NOMO-1 treated with DMSO at 0.1 percent for 48 hours (cell line): ENCODE measurements around the gene TBC1D7.

Source experiments
- DNase-seq: peaks from one replicate; lab custom pipeline; 2025; ENCODE audit not compliant: unreplicated experiment; lab: John Stamatoyannopoulos, UW

The TBC1D7 gene

GRCh38 chr6:13296536-13296997 lies 31.8 kb downstream of the TBC1D7 start:
- DNase-seq = no peak

GRCh38 chr6:13295576-13295975 lies 32.8 kb downstream of the TBC1D7 start:
- no peak for DNase-seq

GRCh38 chr6:13294499-13295069 lies 33.8 kb downstream of the TBC1D7 start:
- no peak for DNase-seq

DNA sequence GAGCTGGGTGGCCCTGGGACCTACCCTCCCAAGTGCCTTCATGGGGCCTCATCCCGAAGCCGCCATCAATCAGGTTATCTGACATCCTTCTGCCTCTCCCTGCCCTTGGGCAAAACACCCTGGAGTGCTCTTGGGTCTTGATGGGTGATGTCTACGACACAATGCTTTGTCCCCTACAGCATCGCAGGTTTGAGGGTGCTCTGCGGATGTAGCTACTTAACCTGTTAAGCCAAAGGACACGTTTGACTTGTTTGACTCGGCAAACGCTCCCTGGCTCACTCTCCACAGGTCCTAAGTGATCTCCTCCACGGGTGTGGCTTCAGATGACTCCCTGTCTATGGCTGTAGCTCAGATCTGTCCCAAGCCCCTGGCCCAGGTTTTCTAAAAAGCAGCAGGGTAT lies 35.6 kb downstream of the TBC1D7 start:
- DNase-seq = no peak

- DNase-seq = no peak
Measured at GRCh38 chr6:13290335-13290734, 38.0 kb downstream of the TBC1D7 start.

GRCh38 chr6:13289789-13290318 lies 38.5 kb downstream of the TBC1D7 start:
- no peak for DNase-seq

DNA sequence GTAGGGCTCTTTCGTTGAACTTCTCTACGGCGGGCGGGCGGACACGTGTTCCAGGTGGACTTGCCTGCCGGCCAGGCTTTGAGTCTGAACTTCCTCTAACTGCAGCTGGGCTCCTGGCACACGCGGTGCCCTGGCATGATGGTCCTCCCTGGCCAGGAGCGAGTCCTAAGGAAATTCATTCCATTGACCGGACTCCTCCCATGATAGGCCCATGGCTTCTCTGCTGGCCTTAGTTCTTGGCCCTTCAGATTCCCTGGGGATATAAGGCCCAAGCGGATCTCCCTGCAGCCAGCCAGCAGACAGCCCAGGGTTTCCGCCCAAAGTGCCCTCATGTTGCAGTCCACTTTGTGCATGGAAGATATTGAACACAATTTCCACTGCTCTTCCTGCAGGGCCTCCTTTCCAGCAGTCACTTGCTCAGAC lies 39.4 kb downstream of the TBC1D7 start:
- no peak for DNase-seq

DNA sequence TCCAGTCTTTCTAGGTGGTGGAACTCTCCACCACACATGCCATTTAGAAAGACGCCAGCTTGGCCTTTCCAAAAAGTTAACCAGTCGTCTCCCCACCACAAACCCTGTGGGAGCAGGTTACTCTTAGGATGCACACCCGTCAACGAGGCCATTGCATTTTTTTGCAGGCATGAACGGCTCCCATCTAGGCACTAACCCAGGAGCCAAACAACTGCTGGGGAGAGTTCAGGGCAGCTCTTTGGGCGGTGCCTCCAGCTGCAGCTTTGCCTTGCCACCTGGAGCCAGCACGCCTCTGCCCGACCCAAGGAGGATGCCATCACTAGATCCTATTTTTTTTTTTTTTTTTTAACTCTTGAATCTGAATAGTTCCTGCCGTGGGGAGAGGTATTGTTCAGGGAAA lies 39.9 kb downstream of the TBC1D7 start:
- no peak for DNase-seq

- DNase-seq = no peak
Measured at GRCh38 chr6:13287104-13287503, 41.2 kb downstream of the TBC1D7 start.

GRCh38 chr6:13286181-13286580 lies 42.2 kb downstream of the TBC1D7 start:
- peak; percentile 43 for DNase-seq

DNA sequence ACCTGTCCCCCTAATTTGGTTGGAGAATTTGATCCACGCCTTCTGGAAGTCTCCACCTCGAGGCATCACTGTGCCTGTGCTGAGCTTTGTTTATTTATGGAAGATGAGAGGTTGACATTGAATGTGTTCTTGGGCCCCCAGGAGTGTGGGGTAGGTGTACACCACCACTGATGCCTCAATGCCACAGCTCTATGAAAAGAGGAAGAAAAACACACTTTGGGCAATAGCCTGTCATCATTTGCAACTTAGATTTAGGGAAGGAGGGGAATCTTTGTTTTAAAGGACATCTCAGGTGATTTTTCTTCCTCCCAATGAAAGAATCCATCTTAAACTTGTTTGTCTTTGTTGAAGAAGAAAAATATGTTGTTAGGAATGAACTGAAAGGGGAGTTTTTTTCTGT lies 42.6 kb downstream of the TBC1D7 start:
- peak; percentile 14 for DNase-seq

DNA sequence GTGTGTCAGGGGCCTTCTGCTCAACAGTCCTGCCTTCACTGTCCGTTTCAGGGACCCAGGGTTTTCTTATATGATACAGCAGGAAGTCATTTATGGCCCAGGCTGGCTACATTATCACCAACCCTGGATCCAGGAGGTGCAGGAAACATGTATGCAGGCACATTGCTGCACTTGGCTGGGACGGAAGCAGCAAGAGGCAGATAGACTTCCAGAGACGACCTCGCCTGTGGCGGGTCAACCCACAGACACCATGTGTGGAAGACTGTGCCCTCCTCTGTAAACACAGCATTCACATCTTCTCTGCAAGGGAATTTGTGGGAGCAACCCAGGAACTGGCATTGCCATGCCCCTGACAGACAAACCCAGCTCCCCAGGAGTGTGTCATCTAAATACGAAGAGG lies 43.7 kb downstream of the TBC1D7 start:
- no peak for DNase-seq

DNA sequence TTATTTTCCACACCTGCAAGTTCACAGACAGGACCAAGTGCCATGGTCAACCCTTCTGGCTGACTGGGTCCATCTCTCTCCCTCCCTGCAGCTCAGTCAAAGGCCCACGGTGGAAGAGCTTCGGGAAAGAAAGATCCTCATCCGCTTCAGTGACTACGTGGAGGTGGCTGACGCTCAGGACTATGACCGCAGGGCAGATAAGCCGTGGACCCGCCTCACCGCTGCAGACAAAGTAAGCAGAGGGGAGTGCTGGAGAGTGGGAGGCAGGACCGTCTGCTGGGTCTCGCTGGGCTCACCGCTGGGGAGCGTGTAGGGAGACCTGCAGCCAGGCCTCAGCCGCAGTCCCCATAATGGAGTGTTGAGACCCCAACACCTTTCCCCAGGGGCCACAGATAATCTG lies 45.0 kb downstream of the TBC1D7 start:
- DNase-seq = no peak

DNA sequence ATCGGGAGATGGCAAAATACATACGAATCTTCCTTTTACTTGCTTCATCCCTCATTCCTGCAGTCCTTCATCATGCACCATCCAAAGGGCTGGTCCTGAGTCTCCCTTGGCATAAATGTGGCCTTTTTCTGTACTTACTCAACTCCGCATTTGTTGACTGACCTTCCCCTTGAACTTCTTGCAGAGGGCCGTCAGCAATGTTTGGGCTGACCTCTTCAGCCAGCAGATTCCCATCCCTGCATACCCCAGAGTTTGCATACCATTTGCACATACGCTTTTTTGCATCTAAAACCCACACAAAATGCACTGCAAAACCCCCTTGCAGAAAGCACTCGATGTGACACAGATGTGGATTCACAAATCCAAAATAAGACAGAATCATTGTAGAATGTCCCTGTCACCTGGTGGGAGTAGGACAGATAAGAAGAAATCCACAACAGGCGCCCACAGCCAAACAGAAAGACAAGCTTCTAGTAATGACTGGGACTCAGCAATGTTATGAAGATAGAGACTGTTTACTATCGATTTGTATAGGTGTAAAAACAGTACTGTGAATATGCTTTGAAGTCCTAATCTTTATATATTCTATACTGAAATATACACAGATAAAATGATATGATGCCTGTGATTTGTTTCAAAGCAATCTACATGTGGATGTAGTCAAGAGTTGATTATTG lies 45.8 kb downstream of the TBC1D7 start:
- DNase-seq = no peak

DNA sequence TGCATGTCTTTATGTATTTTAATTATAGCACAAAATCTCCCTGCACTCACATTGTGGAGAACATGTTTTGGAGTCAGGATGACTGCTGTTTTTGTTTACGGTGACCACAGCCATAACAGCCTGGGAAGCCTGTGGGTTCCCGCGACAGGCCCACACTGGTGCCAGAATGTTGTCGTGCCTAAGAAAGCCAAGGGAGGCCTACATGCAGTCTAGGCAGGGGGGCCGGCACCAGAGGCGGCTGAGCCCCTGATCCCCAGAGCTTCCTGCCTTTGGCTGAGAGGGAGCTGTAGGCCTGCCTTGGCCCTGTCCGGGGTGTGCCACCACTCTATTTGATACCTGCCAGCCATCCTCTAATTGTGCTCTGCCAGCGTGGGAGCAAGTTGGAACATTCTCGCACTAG lies 46.7 kb downstream of the TBC1D7 start:
- DNase-seq = no peak

DNA sequence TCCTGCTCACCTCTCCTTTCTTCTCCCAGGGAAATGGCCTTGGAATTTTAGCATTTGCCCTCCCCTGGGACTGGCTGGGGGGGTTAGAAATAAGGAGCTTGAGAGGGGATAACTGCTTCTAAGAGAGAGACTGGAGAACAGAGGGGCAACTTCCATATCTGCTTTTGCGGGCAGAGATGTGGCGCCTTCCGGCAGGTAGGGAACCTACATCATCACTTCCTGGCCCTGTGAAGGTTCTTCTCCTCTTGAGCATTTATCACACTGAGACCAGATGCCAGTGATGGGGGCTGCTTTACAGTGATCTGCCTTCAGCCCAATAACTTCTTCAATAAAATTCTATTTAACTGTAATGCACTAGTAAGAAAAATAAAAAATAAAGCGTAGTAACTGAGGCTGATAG lies 48.1 kb downstream of the TBC1D7 start:
- no peak for DNase-seq

GRCh38 chr6:13278991-13279390 lies 49.3 kb downstream of the TBC1D7 start:
- DNase-seq = no peak

DNA sequence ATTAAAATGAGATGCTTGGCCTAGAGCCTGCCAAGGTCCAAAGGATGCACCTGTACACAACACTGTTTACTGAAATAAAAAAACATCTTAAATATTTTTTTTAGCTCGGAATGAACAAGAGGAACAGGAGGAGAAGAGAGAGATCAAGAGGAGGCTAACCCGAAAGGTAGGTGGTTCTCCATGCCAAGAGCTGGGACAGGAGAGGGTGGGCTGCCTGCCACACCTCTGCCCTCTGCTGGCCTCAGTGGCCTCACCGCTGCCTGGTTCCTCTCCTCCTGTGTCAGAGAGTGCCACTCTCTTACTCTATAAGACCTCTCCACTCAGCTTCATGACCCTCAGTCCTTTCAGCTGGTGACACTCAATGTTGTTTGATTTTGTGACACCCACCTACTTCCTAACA lies 50.2 kb downstream of the TBC1D7 start:
- DNase-seq = no peak

DNA sequence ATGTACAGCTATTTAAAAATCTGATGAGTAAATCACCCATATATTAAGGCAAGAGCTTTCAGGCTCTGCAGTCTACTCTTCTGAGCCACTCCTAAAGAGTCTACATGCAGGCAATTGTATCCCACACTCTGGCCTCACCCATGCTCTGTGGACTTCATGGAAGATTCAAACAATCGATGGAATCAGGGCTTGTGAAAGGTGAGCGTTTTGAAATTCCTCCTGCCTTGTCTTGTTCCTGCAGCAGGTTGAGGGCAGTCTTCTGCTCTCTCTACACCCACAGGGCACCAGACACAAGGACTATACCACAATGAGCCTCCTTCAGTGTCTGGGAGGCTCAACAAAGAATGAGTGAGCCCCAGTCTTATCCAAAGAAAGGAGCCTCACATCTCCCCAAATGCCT lies 51.1 kb downstream of the TBC1D7 start:
- DNase-seq = no peak

DNA sequence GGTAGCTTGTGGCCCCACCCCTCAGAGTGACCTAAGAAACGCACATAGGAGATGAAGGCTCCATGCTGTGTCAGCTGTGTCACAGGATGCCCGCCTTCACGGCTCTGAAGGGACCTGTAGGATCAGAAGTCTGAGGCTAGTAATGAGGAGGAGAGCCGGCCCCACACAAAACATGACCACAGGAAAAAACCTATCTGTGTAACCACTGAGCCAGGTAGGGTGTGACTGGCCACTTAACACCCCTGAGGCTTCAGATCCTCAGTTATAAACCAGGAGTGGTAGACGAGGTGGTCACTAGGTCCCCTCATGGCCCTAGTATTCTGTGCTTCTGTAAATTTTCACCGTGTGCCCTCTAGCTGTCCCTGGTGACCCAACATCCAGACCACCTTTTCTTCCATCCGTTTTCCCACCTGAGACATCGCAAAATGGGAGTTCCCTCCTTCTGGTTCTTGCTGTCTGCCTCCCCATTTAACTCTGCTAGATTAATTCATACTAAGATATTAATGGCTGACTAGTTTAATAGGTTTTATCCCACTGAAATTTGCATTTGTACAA lies 52.8 kb downstream of the TBC1D7 start:
- no peak for DNase-seq

- no peak for DNase-seq
Measured at GRCh38 chr6:13274707-13275434, 53.5 kb downstream of the TBC1D7 start.
